Endothelial cell of umbilical vein (primary cell): Measurements from ENCODE around the gene MAGEC1.

ENCODE experiments used
- CTCF ChIP-seq, 2 donors: IDR thresholded peaks; 1 replicate in 1 of 2; 2 replicates in 1 of 2; pipeline ENCODE4 v1.5.1; 2011; ENCODE audit warnings: low read length in 2 of 2, mild to moderate bottlenecking in 2 of 2, moderate library complexity in 2 of 2, control low read depth in 1 of 2, inconsistent platforms in 1 of 2, low read depth in 1 of 2; ENCODE audit not compliant: insufficient read depth in 1 of 2; ENCODE audit errors: extremely low read depth in 1 of 2
- EZH2 ChIP-seq: IDR thresholded peaks from 2 replicates; pipeline ENCODE4 v1.6.1; 2012; ENCODE audit warnings: borderline replicate concordance, low read depth, mild to moderate bottlenecking, moderate library complexity, low read length, inconsistent platforms; ENCODE audit not compliant: severe bottlenecking
- MAX ChIP-seq: IDR thresholded peaks from 2 replicates; pipeline ENCODE4 v1.6.1; 2011; ENCODE audit not compliant: insufficient read depth, insufficient read length
- POLR2A ChIP-seq: IDR thresholded peaks from 2 replicates; pipeline ENCODE4 v1.6.1; 2012; ENCODE audit warnings: low read depth, mild to moderate bottlenecking, control low read depth, low read length
- POLR2AphosphoS5 ChIP-seq: IDR thresholded peaks from 2 replicates; pipeline ENCODE4 v1.6.1; 2012; ENCODE audit warnings: low read depth, mild to moderate bottlenecking, control low read depth, low read length, moderate library complexity; ENCODE audit not compliant: insufficient read depth

DNA sequence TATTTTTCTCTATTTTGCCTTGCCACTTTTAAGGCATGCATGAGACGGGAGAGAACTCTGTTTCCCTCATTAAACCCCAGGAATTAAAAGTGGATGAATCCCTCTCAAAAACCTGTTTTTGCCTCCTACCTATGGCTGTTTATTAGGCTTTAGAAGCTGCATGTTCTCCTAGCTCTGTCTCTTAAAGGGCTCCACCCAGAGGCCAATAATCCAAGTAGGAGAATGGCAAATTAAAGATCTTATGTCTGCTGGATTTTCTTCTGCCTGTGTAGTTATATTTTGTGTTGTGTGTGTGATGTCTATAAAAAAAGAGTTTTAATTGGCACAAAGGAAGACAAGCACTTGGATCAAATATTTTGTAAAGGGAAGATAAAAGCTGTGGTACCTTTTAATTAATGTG is 32.4 kb downstream of the MAGEC1 start:
- TF ChIP-seq CTCF (IDR thresholded peaks at IDR 0.05; ENCODE audit: extremely low read depth in 1 of 2, insufficient read depth in 1 of 2, low read depth in 1 of 2, low read length in 2 of 2) = no peak
- no peak for TF ChIP-seq EZH2
- TF ChIP-seq POLR2A = no peak
- no peak for TF ChIP-seq POLR2AphosphoS5
- TF ChIP-seq MAX = no peak
